Gastrocnemius medialis (tissue), 4 donors: ENCODE results near the gene SSC5D. TPM values are rescaled to one million over a fixed set of nuclear protein-coding genes. Genes with fewer than 3 reads are reported as not detected.
A peak's percentile ranks its signal among the peaks of the same experiment; 100 is the strongest.

Experiments used
- ATAC-seq, 2 donors: fragments of 150-250 bp; one replicate each; pipeline ENCODE4 v1.9.1; 2016
- DNase-seq, 2 donors: peaks; one replicate each; pipeline ENCODE4 v3.0.0-alpha.2; 2019
- H3K27ac ChIP-seq, 4 donors: fragments of 200-600 bp; sonication (generic); 1 replicate in 1 of 4; 2 replicates in 3 of 4; pipeline ENCODE4 v1.5.1; 2016 to 2018; ENCODE audit warnings: mild to moderate bottlenecking in 2 of 4, moderate library complexity in 1 of 4
- H3K27me3 ChIP-seq, 3 donors: fragments of 200-600 bp; sonication (generic) in 2 of 3; 1 replicate in 1 of 3; 2 replicates in 2 of 3; pipeline versions ENCODE4 v1.5.1 to v1.6.0; 2016 to 2019; ENCODE audit warnings: mild to moderate bottlenecking in 1 of 3, moderate library complexity in 1 of 3
- H3K36me3 ChIP-seq, 2 donors: fragments of 200-600 bp; sonication (generic) in 1 of 2; one replicate each; pipeline ENCODE4 v1.5.1; 2017 to 2018
- H3K4me1 ChIP-seq, 2 donors: fragments of 200-600 bp; sonication (generic) in 1 of 2; one replicate each; pipeline ENCODE4 v1.5.1; 2016 to 2017; ENCODE audit warnings: mild to moderate bottlenecking in 2 of 2
- H3K4me3 ChIP-seq, 4 donors: fragments of 200-600 bp; sonication (generic) in 3 of 4; 1 replicate in 1 of 4; 2 replicates in 3 of 4; pipeline ENCODE4 v1.5.1; 2016 to 2019; ENCODE audit warnings: mild to moderate bottlenecking in 2 of 4
- H3K9me3 ChIP-seq, 3 donors: fragments of 200-600 bp; sonication (generic) in 2 of 3; 1 replicate in 1 of 3; 2 replicates in 2 of 3; pipeline ENCODE4 v1.5.1; 2016 to 2019
- CTCF ChIP-seq, 5 experiments: fragments of 450-650 bp in 3 of 5; fragments of 200-600 bp in 2 of 5; sonication (generic) in 2 of 5; IDR thresholded peaks in 4 of 5; conservative IDR thresholded peaks in 1 of 5; 1 replicate in 4 of 5; 2 replicates in 1 of 5; pipeline ENCODE4 v1.5.1; 2016 to 2019; ENCODE audit warnings: antibody characterized with exemption in 5 of 5, mild to moderate bottlenecking in 3 of 5, moderate library complexity in 3 of 5
- POLR2A ChIP-seq, 2 donors: fragments of 450-650 bp; IDR thresholded peaks; one replicate each; pipeline ENCODE4 v1.6.1; 2017; ENCODE audit warnings: antibody characterized with exemption in 2 of 2, mild to moderate bottlenecking in 2 of 2, moderate library complexity in 2 of 2
- in situ Hi-C, 4 donors: fragments of 200-750 bp; cut with MboI; loops; one replicate each; pipeline versions ENCODE4 v1.15.0 to v1.8.0; 2017; ENCODE audit warnings: low sequenced_read_pairs in 4 of 4
- intact Hi-C: fragments of 100-400 bp; cut with DNase I; formaldehyde crosslinking; loops from one replicate; pipeline ENCODE4 v1.15.1; 2023; ENCODE audit warnings: low total_unique reads
- total RNA-seq, 4 donors: library from RNA; depleted of rRNA; stranded (reverse); fragments of >200 nt; gene quantifications; one replicate each; pipeline versions ENCODE4 v1.1.0 to v1.2.3, GENCODE V29; 2016

The SSC5D gene
- total RNA-seq, 4 donors from 2014 or later, result 0.53 to 2.2 (median 1.1) TPM

GRCh38 chr19:55464662-55465054 lies 23.6 kb upstream of the SSC5D start, which contains the start of gene C19orf85:
Gene C19orf85, minus strand, starts transcription at chr19:55464751. Its CDS starts 197 bp downstream, at chr19:55464554.
- ATAC-seq, result no peak
- Histone ChIP-seq H3K27me3 (no peaks in the 10 kb centered on the region), H3K4me1 (peaks cover 12 to 13% of the 10 kb centered on the region in 2 donors), H3K36me3 (no peaks in the 10 kb centered on the region), H3K4me3 (no peak within 1 kb of the TSS), H3K27ac (no peak within 1 kb of the TSS), H3K9me3 (no peaks in the 10 kb centered on the region)
- in situ Hi-C loops, result no loop called here
- no peak for TF ChIP-seq POLR2A (IDR thresholded peaks at IDR 0.05)
- TF ChIP-seq CTCF (IDR thresholded peaks at IDR 0.05 in 4 of 5, conservative IDR thresholded peaks at IDR 0.05 in 1 of 5), result no peak
- intact Hi-C loops, result loop anchor here (5.0 kb wide), 2 partner anchors 57 to 168 kb away; partner anchors contain the start of gene UBE2S
- DNase-seq, result no peak

GRCh38 chr19:55465460-55466240 lies 22.6 kb upstream of the SSC5D start:
- ATAC-seq (no peak), DNase-seq (no peak)
- in situ Hi-C loops, result no loop called here
- Histone ChIP-seq H3K27ac (no peak overlapping the region), H3K27me3 (no peaks in the 10 kb centered on the region), H3K9me3 (no peaks in the 10 kb centered on the region), H3K4me3 (no peak overlapping the region), H3K4me1 (peaks cover 7 to 10% of the 10 kb centered on the region in 2 donors), H3K36me3 (no peaks in the 10 kb centered on the region)
- intact Hi-C loops, result loop anchor here (5.0 kb wide), 1 partner anchor 167 kb away; no protein-coding TSS in a partner anchor
- no peak for TF ChIP-seq CTCF (IDR thresholded peaks at IDR 0.05 in 4 of 5, conservative IDR thresholded peaks at IDR 0.05 in 1 of 5)
- TF ChIP-seq POLR2A (IDR thresholded peaks at IDR 0.05), result no peak

- no peak for DNase-seq
- in situ Hi-C loops (no loop called here), intact Hi-C loops (loop anchor here (5.0 kb wide), 1 partner anchor 166 kb away; no protein-coding TSS in a partner anchor)
- ATAC-seq, result no peak
- Histone ChIP-seq H3K36me3 (no peaks in the 10 kb centered on the region), H3K9me3 (no peaks in the 10 kb centered on the region), H3K4me1 (peaks cover 4% of the 10 kb centered on the region in 2 donors), H3K4me3 (no peak overlapping the region), H3K27ac (no peak overlapping the region), H3K27me3 (no peaks in the 10 kb centered on the region)
- no peak for TF ChIP-seq CTCF (IDR thresholded peaks at IDR 0.05 in 4 of 5, conservative IDR thresholded peaks at IDR 0.05 in 1 of 5)
- TF ChIP-seq POLR2A (IDR thresholded peaks at IDR 0.05), result no peak
Observed at GRCh38 chr19:55466241-55466614, 22.0 kb upstream of the SSC5D start.

- no peak overlapping the region for H3K27ac ChIP-seq
- H3K9me3 ChIP-seq, result no peaks in the 10 kb centered on the region
- in situ Hi-C loops (no loop called here), intact Hi-C loops (loop anchor here (1.0 to 5.0 kb wide), 2 partner anchors 37 to 165 kb away; no protein-coding TSS in a partner anchor)
- no peaks in the 10 kb centered on the region for H3K27me3 ChIP-seq
- peaks cover under 1 to 1% of the 10 kb centered on the region in 2 donors for H3K4me1 ChIP-seq
- H3K4me3 ChIP-seq, result no peak overlapping the region
- H3K36me3 ChIP-seq, result no peaks in the 10 kb centered on the region
- no peak for TF ChIP-seq POLR2A (IDR thresholded peaks at IDR 0.05)
- peak; percentile 79 to 98 (median 95) for TF ChIP-seq CTCF (IDR thresholded peaks at IDR 0.05 in 4 of 5, conservative IDR thresholded peaks at IDR 0.05 in 1 of 5)
- DNase-seq (no peak), ATAC-seq (peak; percentile 50 to 79)
Observed at GRCh38 chr19:55467236-55468053, 20.8 kb upstream of the SSC5D start.
